Head of caudate nucleus (tissue), 42 donors: ENCODE measurements around the gene DEGS1.
"Not testable (repeated sequence)": the region's sequence is repeated elsewhere in the genome, so short reads cannot be mapped to it uniquely, and the experiment has no call there.

Experiments
- DNase-seq, 42 donors: peaks; one replicate each; pipeline versions ENCODE4 v3.0.0 to v3.0.0-alpha.2; 2020 to 2021; ENCODE audit warnings: mixed read lengths in 7 of 42
- intact Hi-C: fragments of 100-400 bp; cut with DNase I; formaldehyde crosslinking; loops from one replicate; pipeline ENCODE4 v1.15.0; 2022

DEGS1 gene

GRCh38 chr1:224203243-224204016 lies 20.4 kb downstream of the DEGS1 start:
- peak in 40 of 42 donors; percentile 13 to 71 (median 47) for DNase-seq
- intact Hi-C loops: no loop called here

- peak in 3 of 42 donors; percentile 19 to 30 (median 20) for DNase-seq
- intact Hi-C loops: no loop called here
Measured at GRCh38 chr1:224205438-224205840, 22.4 kb downstream of the DEGS1 start.

GRCh38 chr1:224205931-224206538 lies 23.0 kb downstream of the DEGS1 start:
- peak in 1 of 42 donors; percentile 3 for DNase-seq
- intact Hi-C loops: not testable (repeated sequence)

GRCh38 chr1:224211206-224211962 lies 28.3 kb downstream of the DEGS1 start:
- DNase-seq: peak in 4 of 42 donors; percentile 6 to 57 (median 31)
- intact Hi-C loops: no loop called here

GRCh38 chr1:224212618-224213061 lies 29.6 kb downstream of the DEGS1 start:
- intact Hi-C loops: no loop called here
- DNase-seq: no peak

GRCh38 chr1:224213438-224214119 lies 30.5 kb downstream of the DEGS1 start:
- intact Hi-C loops: no loop called here
- DNase-seq: no peak

- no peak for DNase-seq
- intact Hi-C loops: no loop called here
Measured at GRCh38 chr1:224216382-224216781, 33.3 kb downstream of the DEGS1 start.

GRCh38 chr1:224217655-224218623 lies 34.9 kb downstream of the DEGS1 start:
- no peak for DNase-seq
- intact Hi-C loops: no loop called here

- intact Hi-C loops: no loop called here
- no peak for DNase-seq
Measured at GRCh38 chr1:224219011-224219611, 36.1 kb downstream of the DEGS1 start.

- no peak for DNase-seq
- intact Hi-C loops: no loop called here
Measured at GRCh38 chr1:224219612-224220059, 36.6 kb downstream of the DEGS1 start.

- intact Hi-C loops: no loop called here
- no peak for DNase-seq
Measured at GRCh38 chr1:224223819-224224714, 41.0 kb downstream of the DEGS1 start.

GRCh38 chr1:224226849-224227502 lies 43.9 kb downstream of the DEGS1 start:
- intact Hi-C loops: no loop called here
- peak in 6 of 42 donors; percentile 6 to 52 (median 26) for DNase-seq

GRCh38 chr1:224234017-224234416 lies 51.0 kb downstream of the DEGS1 start:
- DNase-seq: no peak

GRCh38 chr1:224235813-224236493 lies 52.9 kb downstream of the DEGS1 start:
- intact Hi-C loops: no loop called here
- no peak for DNase-seq

More at GRCh38 chr1:224234017-224234416, 51.0 kb downstream of the DEGS1 start:
- intact Hi-C loops: no loop called here

GRCh38 chr1:224237119-224237881 lies 54.3 kb downstream of the DEGS1 start:
- intact Hi-C loops: no loop called here
- DNase-seq: no peak
